Medulla oblongata (tissue), 1 donor: ENCODE results near the gene LRIG1.

Experiments
- DNase-seq: peaks from one replicate; pipeline ENCODE4 v3.0.0-alpha.2; 2015; ENCODE audit errors: extremely low spot score

LRIG1 gene

GRCh38 chr3:66354001-66354400 is 146.8 kb downstream of the LRIG1 start:
- no peak for DNase-seq

GRCh38 chr3:66353530-66353929 is 147.3 kb downstream of the LRIG1 start:
- DNase-seq: no peak

GRCh38 chr3:66353039-66353438 is 147.8 kb downstream of the LRIG1 start:
- no peak for DNase-seq

GRCh38 chr3:66350601-66351000 is 150.2 kb downstream of the LRIG1 start:
- DNase-seq: no peak

- peak; percentile 91 for DNase-seq
These were observed 152.1 kb downstream of the LRIG1 start for GRCh38 chr3:66348704-66349103.

- no peak for DNase-seq
These were observed 155.8 kb downstream of the LRIG1 start for GRCh38 chr3:66344848-66345578.

- DNase-seq: no peak
These were observed 156.4 kb downstream of the LRIG1 start for GRCh38 chr3:66344391-66344811.

GRCh38 chr3:66342717-66343356 is 158.0 kb downstream of the LRIG1 start:
- DNase-seq: no peak

- DNase-seq: no peak
These were observed 161.9 kb downstream of the LRIG1 start for GRCh38 chr3:66338927-66339326.

- peak; percentile 25 for DNase-seq
These were observed 164.5 kb downstream of the LRIG1 start for GRCh38 chr3:66336333-66336766.

- DNase-seq: no peak
These were observed 165.2 kb downstream of the LRIG1 start for GRCh38 chr3:66335671-66336070.
